ENCODE measurements around the gene CLDN6.

The CLDN6 gene

DNA sequence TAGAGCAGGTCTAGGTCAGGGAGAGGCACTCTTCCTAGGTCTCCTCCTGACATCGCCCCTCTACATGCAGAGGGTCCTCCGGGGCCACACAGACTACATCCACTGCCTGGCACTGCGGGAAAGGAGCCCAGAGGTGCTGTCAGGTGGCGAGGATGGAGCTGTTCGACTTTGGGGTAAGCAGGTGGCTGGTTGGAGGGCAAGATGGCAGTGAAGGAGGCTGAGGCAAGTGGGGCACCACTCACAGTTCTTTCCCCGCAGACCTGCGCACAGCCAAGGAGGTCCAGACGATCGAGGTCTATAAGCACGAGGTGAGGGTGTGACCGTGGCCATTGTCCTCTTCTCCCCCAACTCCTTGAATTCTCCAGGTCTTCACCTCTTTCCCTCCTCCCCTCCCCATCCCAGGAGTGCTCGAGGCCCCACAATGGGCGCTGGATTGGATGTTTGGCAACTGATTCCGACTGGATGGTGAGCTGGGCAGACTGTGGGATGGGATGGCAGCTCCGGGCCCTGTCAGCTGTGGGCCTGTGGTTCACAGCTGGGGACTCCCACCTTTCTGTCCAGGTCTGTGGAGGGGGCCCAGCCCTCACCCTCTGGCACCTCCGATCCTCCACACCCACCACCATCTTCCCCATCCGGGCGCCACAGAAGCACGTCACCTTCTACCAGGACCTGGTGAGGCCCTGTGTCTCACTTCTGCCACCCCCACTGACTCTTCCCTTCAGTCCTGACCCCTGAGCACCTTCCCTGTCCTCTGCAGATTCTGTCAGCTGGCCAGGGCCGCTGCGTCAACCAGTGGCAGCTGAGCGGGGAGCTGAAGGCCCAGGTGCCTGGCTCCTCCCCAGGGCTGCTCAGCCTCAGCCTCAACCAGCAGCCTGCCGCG is 8.9 kb upstream of the CLDN6 start:
- Histone ChIP-seq H3K4me3 (ENCODE audit: low read depth in 1 of 2, low read length in 1 of 2) (no peak overlapping the region), H3K36me3 (peaks cover 7% of the 10 kb centered on the region), H3K4me1 (ENCODE audit: control insufficient read depth in 1 of 2, insufficient read depth in 1 of 2, low read depth in 1 of 2, low read length in 1 of 2) (peaks cover 56 to 73% of the 10 kb centered on the region in 2 experiments), H3K27ac (no peak overlapping the region), H3K27me3 (peaks cover 35% of the 10 kb centered on the region), H3K9me3 (no peaks in the 10 kb centered on the region)
- no peak for TF ChIP-seq CTCF (IDR thresholded peaks at IDR 0.05)

DNA sequence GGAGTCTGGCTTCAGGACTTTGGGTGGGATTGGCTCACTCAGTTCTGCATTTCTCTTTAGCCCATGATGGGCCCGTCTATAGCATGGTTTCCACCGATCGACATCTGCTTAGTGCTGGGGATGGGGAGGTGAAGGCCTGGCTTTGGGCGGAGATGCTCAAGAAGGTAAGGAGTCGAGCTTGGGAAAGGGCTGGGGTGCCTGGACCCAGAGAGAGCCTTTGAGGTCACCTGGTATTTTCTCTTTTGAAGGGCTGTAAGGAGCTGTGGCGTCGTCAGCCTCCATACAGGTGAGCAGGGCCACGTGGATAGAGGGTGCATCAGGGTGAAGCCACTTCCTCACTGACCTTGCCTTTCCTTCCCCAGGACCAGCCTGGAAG is 8.0 kb upstream of the CLDN6 start:
- H3K4me1 ChIP-seq (ENCODE audit: control insufficient read depth in 1 of 2, insufficient read depth in 1 of 2, low read depth in 1 of 2, low read length in 1 of 2) = peaks cover 58 to 73% of the 10 kb centered on the region in 2 experiments
- no peak for TF ChIP-seq CTCF (IDR thresholded peaks at IDR 0.05)

GRCh38 chr16:3025032-3026002 is 7.3 kb upstream of the CLDN6 start:
- no peak for TF ChIP-seq CTCF (IDR thresholded peaks at IDR 0.05)
- Histone ChIP-seq H3K36me3 (peaks cover 14% of the 10 kb centered on the region), H3K27me3 (peaks cover 21% of the 10 kb centered on the region), H3K4me3 (ENCODE audit: low read depth in 1 of 2, low read length in 1 of 2) (no peak overlapping the region), H3K9me3 (no peaks in the 10 kb centered on the region), H3K4me1 (ENCODE audit: control insufficient read depth in 1 of 2, insufficient read depth in 1 of 2, low read depth in 1 of 2, low read length in 1 of 2) (peaks cover 61 to 70% of the 10 kb centered on the region in 2 experiments), H3K27ac (no peak overlapping the region)

More for the DNA sequence above, 8.0 kb upstream of the CLDN6 start:
- no peaks in the 10 kb centered on the region for H3K9me3 ChIP-seq
- no peak overlapping the region for H3K4me3 ChIP-seq (ENCODE audit: low read depth in 1 of 2, low read length in 1 of 2)
- H3K27me3 ChIP-seq = peaks cover 28% of the 10 kb centered on the region
- peaks cover 14% of the 10 kb centered on the region for H3K36me3 ChIP-seq
- H3K27ac ChIP-seq = no peak overlapping the region

DNA sequence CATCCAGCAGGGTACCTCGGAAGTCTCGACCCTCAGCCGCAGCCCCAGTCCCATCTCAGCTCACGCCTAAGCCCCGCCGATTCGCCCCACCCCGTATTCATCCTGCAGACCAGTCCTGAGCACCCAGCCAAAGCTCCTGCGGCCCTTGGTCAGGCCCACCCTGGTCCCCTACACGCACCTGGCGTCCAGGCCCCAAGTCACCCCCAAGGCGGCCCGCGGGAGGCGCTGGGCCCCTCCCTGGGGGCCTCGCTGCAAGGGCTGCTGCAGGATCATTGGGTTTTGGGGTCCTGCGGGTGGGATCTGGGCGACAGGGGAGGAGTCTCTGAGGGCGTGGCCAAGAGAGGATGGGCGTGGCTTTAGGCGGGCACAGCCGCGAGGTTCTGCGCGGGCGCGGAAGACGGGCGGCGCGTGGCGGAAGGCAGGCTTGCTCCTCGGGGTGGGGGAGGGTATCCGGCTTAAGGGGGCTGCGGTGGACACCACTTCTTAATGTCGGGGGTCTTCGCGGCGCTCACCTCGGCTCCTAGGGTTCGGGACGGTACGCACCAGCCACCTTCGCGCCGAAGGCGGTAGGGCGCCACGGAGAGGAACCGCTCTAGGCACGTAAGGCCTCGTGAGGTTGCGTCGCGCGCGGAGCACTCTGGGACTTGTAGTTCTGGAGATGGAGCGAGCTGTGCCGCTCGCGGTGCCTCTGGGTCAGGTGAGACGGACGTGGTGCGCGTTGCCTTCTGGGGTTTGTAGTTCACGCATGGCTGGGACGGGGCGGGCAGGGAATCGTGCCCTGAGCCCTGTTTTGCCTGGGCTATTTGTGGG is 5.9 kb upstream of the CLDN6 start, which contains the start of the genes HCFC1R1 and THOC6:
TSS of gene HCFC1R1 (minus strand) at position 274 of the 810 bp plus-strand sequence. CDS start at position 273, 1 bp downstream.
TSS of gene THOC6 (plus strand) at position 367 of the 810 bp plus-strand sequence. CDS start at position 659, 292 bp downstream.
- peak within 1 kb of the TSS; percentile 74 to 95 for H3K4me3 ChIP-seq (ENCODE audit: low read depth in 1 of 2, low read length in 1 of 2)
- H3K27ac ChIP-seq = peak within 1 kb of the TSS; percentile 90
- peak; percentile 49 for TF ChIP-seq CTCF (IDR thresholded peaks at IDR 0.05)
- H3K9me3 ChIP-seq = no peaks in the 10 kb centered on the region
- peaks cover 13% of the 10 kb centered on the region for H3K27me3 ChIP-seq
- H3K36me3 ChIP-seq = peaks cover 14% of the 10 kb centered on the region
- H3K4me1 ChIP-seq (ENCODE audit: control insufficient read depth in 1 of 2, insufficient read depth in 1 of 2, low read depth in 1 of 2, low read length in 1 of 2) = peaks cover 57 to 70% of the 10 kb centered on the region in 2 experiments

- Histone ChIP-seq H3K9me3 (no peaks in the 10 kb centered on the region), H3K4me1 (ENCODE audit: control insufficient read depth in 1 of 2, insufficient read depth in 1 of 2, low read depth in 1 of 2, low read length in 1 of 2) (peaks cover 54 to 70% of the 10 kb centered on the region in 2 experiments), H3K4me3 (ENCODE audit: low read depth in 1 of 2, low read length in 1 of 2) (peak overlapping the region; percentile 74 to 95), H3K27me3 (peaks cover 13% of the 10 kb centered on the region), H3K36me3 (peaks cover 14% of the 10 kb centered on the region), H3K27ac (peak overlapping the region; percentile 90)
- no peak for TF ChIP-seq CTCF (IDR thresholded peaks at IDR 0.05)
These were observed 5.4 kb upstream of the CLDN6 start for GRCh38 chr16:3023415-3023668.
